MCF 10A (cell line): ENCODE results near the gene RAB11FIP2. TPM values are rescaled to one million over a fixed set of nuclear protein-coding genes. Genes with fewer than 3 reads are reported as not detected.

Experiments used
- BruUV-seq: library from RNA; stranded (reverse); fragments of 400-500 nt; replicated peaks from 2 replicates; lab custom pipeline; 2021; lab: Mats Ljungman, UMichigan
- CTCF ChIA-PET: fragments of 300-600 bp; sonication (Branson Sonifier 250); formaldehyde crosslinking; extraction: SDS; loops from one replicate; lab custom pipeline; 2021; ENCODE audit warnings: antibody characterized with exemption, inconsistent platforms; lab: Yijun Ruan, JAX
- POLR2A ChIA-PET: fragments of 300-600, 350-650 bp; sonication (Branson Sonifier 250); formaldehyde crosslinking; extraction: SDS; loops from one replicate; lab custom pipeline; 2020; ENCODE audit warnings: antibody characterized with exemption, inconsistent platforms; lab: Yijun Ruan, JAX
- DNase-seq: peaks from one replicate; pipeline ENCODE4 v3.0.0-alpha.2; 2018; ENCODE audit not compliant: unreplicated experiment
- H3K27ac Mint-ChIP-seq: one replicate; pipeline ENCODE4 v1.8.0; 2022; ENCODE audit warnings: mild to moderate bottlenecking, low read depth, mixed read lengths; ENCODE audit not compliant: unreplicated experiment
- H3K27me3 Mint-ChIP-seq: one replicate; pipeline ENCODE4 v1.8.0; 2022; ENCODE audit warnings: mixed read lengths; ENCODE audit not compliant: insufficient read depth, unreplicated experiment
- H3K36me3 Mint-ChIP-seq: one replicate; pipeline ENCODE4 v1.8.0; 2022; ENCODE audit warnings: mild to moderate bottlenecking, moderate library complexity, mixed read lengths; ENCODE audit not compliant: insufficient read depth, unreplicated experiment
- H3K4me1 Mint-ChIP-seq: one replicate; pipeline ENCODE4 v1.8.0; 2022; ENCODE audit warnings: mixed read lengths; ENCODE audit not compliant: insufficient read depth, unreplicated experiment
- H3K4me3 Mint-ChIP-seq: one replicate; pipeline ENCODE4 v1.8.0; 2022; ENCODE audit warnings: mild to moderate bottlenecking, moderate library complexity, mixed read lengths; ENCODE audit not compliant: unreplicated experiment
- H3K9me3 Mint-ChIP-seq: one replicate; pipeline ENCODE4 v1.8.0; 2022; ENCODE audit warnings: mixed read lengths; ENCODE audit not compliant: unreplicated experiment
- intact Hi-C: fragments of 100-400 bp; cut with micrococcal nuclease; formaldehyde crosslinking; loops from 2 replicates; pipeline ENCODE4 v1.14.1; 2022
- total RNA-seq: library from RNA; stranded (reverse); gene quantifications from 2 replicates; pipeline ENCODE4 v1.2.3, GENCODE V29; 2022
- TF ChIP-seq, protein P1 (sequence below): fragments of 200-600 bp; IDR thresholded peaks from one replicate; pipeline ENCODE4 v1.8.0; 2022; ENCODE audit warnings: antibody characterized with exemption, mild to moderate bottlenecking; ENCODE audit not compliant: unreplicated experiment

The RAB11FIP2 gene
- total RNA-seq, 1 experiment from 2014 or later, result 23.9 TPM

DNA sequence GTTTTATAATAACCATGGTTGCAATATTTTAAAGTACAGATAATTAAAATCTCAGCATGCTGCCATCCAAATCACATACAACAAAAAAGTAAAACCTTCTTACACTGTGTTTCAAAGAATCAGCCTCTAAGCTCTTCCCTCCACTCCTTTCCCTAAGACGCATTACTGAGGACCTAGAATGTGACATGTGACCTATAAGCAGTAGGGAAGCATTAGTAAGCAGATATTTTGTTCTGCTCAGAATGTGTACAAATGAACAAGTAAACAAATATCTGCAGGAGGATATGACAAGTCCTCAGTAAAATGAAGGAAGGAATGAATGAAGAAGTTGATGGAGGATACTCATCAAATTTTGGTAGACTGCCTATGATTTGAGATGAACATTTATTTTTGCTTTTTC lies 49.1 kb downstream of the RAB11FIP2 start:
- ChIA-PET POLR2A (no interaction called here), CTCF (interaction anchor here (1.1 kb wide), 1 partner anchor 196 kb away, joined by 3 read pairs; no protein-coding TSS in a partner anchor)
- no peak overlapping the region for H3K27ac Mint-ChIP-seq
- H3K9me3 Mint-ChIP-seq, result no peaks in the 10 kb centered on the region
- BruUV-seq, result no TSS peak
- TF ChIP-seq, protein P1, sequence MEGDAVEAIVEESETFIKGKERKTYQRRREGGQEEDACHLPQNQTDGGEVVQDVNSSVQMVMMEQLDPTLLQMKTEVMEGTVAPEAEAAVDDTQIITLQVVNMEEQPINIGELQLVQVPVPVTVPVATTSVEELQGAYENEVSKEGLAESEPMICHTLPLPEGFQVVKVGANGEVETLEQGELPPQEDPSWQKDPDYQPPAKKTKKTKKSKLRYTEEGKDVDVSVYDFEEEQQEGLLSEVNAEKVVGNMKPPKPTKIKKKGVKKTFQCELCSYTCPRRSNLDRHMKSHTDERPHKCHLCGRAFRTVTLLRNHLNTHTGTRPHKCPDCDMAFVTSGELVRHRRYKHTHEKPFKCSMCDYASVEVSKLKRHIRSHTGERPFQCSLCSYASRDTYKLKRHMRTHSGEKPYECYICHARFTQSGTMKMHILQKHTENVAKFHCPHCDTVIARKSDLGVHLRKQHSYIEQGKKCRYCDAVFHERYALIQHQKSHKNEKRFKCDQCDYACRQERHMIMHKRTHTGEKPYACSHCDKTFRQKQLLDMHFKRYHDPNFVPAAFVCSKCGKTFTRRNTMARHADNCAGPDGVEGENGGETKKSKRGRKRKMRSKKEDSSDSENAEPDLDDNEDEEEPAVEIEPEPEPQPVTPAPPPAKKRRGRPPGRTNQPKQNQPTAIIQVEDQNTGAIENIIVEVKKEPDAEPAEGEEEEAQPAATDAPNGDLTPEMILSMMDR, result no peak
- no peak for DNase-seq
- peaks cover 28% of the 10 kb centered on the region for H3K36me3 Mint-ChIP-seq
- intact Hi-C loops, result no loop called here
- H3K4me3 Mint-ChIP-seq, result no peak overlapping the region
- H3K4me1 Mint-ChIP-seq, result peaks cover 5% of the 10 kb centered on the region
- no peaks in the 10 kb centered on the region for H3K27me3 Mint-ChIP-seq

DNA sequence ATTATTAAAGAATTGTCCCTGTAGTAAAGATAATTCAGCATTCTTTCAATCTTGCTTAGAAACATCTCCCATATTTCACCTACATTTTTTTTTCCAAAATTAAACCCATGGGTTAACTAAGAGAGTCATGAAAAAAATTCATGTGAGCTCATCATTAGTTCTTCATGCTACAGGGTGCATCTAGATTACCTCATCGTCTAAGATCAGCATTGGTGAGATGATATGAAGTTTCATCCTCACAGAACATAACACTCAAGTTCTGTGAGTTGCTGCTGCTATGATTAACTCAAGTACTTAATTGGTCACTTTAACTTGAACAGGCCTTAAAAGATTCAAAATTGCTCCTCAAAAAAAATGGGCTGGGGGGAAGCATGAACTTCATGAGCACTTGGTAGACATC lies 50.0 kb downstream of the RAB11FIP2 start:
- Mint-ChIP-seq H3K4me1 (no peaks in the 10 kb centered on the region), H3K27me3 (no peaks in the 10 kb centered on the region), H3K9me3 (no peaks in the 10 kb centered on the region), H3K4me3 (no peak overlapping the region), H3K27ac (no peak overlapping the region), H3K36me3 (peaks cover 21% of the 10 kb centered on the region)
- DNase-seq, result no peak
- no TSS peak for BruUV-seq
- CTCF ChIA-PET, result interaction anchor here (0.5 to 1.1 kb wide), 2 partner anchors 197 to 572 kb away, joined by 3 read pairs; no protein-coding TSS in a partner anchor
- POLR2A ChIA-PET, result no interaction called here
- TF ChIP-seq, protein P1, result no peak
- intact Hi-C loops, result no loop called here

DNA sequence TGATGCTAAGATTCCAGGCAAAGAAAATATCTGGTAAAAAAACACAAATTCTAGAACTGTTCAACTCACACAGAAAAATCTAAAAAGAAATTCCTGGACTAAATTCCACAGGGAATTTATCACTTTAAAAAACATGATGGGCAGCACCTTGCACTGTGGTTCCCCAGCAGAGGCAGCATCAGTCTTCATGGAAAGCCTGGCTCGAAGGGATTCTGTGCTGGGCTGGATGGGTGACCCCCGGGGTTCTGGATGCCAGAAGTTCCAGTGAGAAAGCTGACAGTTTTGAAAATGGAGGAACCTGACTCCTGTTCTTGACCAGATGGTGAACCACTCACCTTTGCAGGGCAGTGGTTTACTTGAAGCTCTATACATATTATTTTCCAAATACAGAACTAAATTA lies 52.0 kb downstream of the RAB11FIP2 start:
- ChIA-PET CTCF (no interaction called here), POLR2A (interaction anchor here (0.5 kb wide), 1 partner anchor 432 kb away, joined by 3 read pairs; no protein-coding TSS in a partner anchor)
- Mint-ChIP-seq H3K27ac (no peak overlapping the region), H3K36me3 (peaks cover 7% of the 10 kb centered on the region), H3K9me3 (no peaks in the 10 kb centered on the region), H3K27me3 (no peaks in the 10 kb centered on the region), H3K4me1 (no peaks in the 10 kb centered on the region), H3K4me3 (no peak overlapping the region)
- BruUV-seq, result no TSS peak
- intact Hi-C loops, result no loop called here
- DNase-seq, result no peak
- TF ChIP-seq, protein P1, result no peak

DNA sequence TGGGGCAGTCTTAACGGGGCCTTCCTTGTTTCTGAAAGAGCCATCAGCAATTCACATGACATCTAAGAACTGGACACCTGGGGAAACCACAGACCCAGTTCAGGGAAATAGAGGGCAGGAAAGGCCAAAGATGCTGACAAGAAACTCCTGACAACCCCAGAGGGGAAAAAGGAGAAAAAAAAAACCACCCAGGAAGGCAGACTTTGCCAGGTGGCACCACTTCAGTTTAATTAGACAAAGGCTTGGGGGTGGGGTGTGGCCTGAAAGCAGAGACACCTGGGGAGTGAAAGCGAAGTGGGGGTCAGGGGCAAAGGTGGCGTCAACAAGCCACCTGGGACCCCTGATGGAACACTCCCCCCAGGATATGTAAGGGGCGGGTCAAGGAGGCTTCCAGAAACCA lies 53.6 kb downstream of the RAB11FIP2 start:
- intact Hi-C loops, result no loop called here
- H3K9me3 Mint-ChIP-seq, result no peaks in the 10 kb centered on the region
- BruUV-seq, result no TSS peak
- POLR2A ChIA-PET, result no interaction called here
- no peaks in the 10 kb centered on the region for H3K4me1 Mint-ChIP-seq
- H3K4me3 Mint-ChIP-seq, result no peak overlapping the region
- H3K27me3 Mint-ChIP-seq, result no peaks in the 10 kb centered on the region
- TF ChIP-seq, protein P1, result no peak
- H3K27ac Mint-ChIP-seq, result peak overlapping the region; percentile 31
- DNase-seq, result no peak
- CTCF ChIA-PET, result interaction anchor here (0.6 kb wide), 1 partner anchor 259 kb away, joined by 3 read pairs; no protein-coding TSS in a partner anchor
- peaks cover 7% of the 10 kb centered on the region for H3K36me3 Mint-ChIP-seq
